Activated naive CD4-positive, alpha-beta T cell treated with anti-CD3 and anti-CD28 coated beads, Interleukin-2, amount 50 U/mL, for 72 hours (primary cell): ENCODE results near the gene DRG2. TPM values are rescaled to one million over a fixed set of nuclear protein-coding genes. Genes with fewer than 3 reads are reported as not detected.
A peak's percentile ranks its signal among the peaks of the same experiment; 100 is the strongest.

Source experiments
- ATAC-seq, 2 donors: fragments of 150-1000 bp; cut with Tn5 transposase; 2 replicates each; pipeline ENCODE4 v1.10.0; 2021; ENCODE audit warnings: mild to moderate bottlenecking in 2 of 2, moderate library complexity in 2 of 2
- DNase-seq, 2 donors: peaks; one replicate each; pipeline ENCODE4 v3.0.0; 2021 to 2022; ENCODE audit warnings: low spot score in 2 of 2
- H3K27ac Mint-ChIP-seq, 2 donors: one replicate each; pipeline ENCODE4 v1.8.0; 2022; ENCODE audit warnings: mild to moderate bottlenecking in 2 of 2, mixed read lengths in 2 of 2
- H3K36me3 Mint-ChIP-seq, 2 donors: one replicate each; pipeline ENCODE4 v1.8.0; 2022; ENCODE audit warnings: mixed read lengths in 2 of 2
- H3K9me3 Mint-ChIP-seq, 2 donors: one replicate each; pipeline ENCODE4 v1.8.0; 2022; ENCODE audit warnings: mixed read lengths in 2 of 2
- total RNA-seq, 2 donors: library from RNA; stranded (reverse); gene quantifications; one replicate each; pipeline ENCODE4 v1.2.3, GENCODE V29; 2022

The DRG2 gene
- total RNA-seq, 2 donors from 2014 or later = 41.3 to 49.2 TPM

- Mint-ChIP-seq H3K9me3 (no peaks in the 10 kb centered on the region), H3K36me3 (no peaks in the 10 kb centered on the region), H3K27ac (peak overlapping the region in 1 of 2 donors; percentile 64)
- no peak for ATAC-seq
- no peak for DNase-seq
Observed at GRCh38 chr17:18107061-18107790, 19.5 kb downstream of the DRG2 start.

DNA sequence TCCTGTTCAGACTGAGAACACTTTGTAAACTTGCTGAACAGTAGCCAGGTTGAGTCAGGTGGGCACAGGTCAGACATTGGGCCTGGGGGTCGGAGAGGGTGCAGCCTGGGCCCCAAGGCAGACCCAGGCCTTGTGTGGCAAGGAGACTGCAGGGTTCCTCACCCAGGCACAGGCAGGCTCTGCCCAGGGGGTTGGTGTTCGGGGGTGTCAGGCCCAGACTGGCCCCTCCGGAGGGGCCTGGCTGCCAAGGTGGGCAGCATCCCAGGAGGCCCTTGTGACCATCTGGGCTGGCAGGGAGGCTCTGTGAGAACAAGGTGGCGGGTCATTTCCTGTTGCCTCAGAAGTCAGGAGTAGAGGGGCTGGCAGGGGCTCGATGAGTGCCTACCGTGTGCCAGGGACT lies 20.2 kb downstream of the DRG2 start:
- ATAC-seq = no peak
- H3K9me3 Mint-ChIP-seq = no peaks in the 10 kb centered on the region
- DNase-seq = no peak
- peak overlapping the region; percentile 29 to 48 for H3K27ac Mint-ChIP-seq
- no peaks in the 10 kb centered on the region for H3K36me3 Mint-ChIP-seq

- Mint-ChIP-seq H3K9me3 (no peaks in the 10 kb centered on the region), H3K27ac (peak within 1 kb of the TSS; percentile 29 to 48), H3K36me3 (no peaks in the 10 kb centered on the region)
- DNase-seq (no peak), ATAC-seq (no peak)
Observed at GRCh38 chr17:18108401-18109312, 20.9 kb downstream of the DRG2 start, which contains the start of gene MYO15A. TSS of gene MYO15A (plus strand) at chr17:18108756. CDS start at chr17:18118801, 10,045 bp downstream.

DNA sequence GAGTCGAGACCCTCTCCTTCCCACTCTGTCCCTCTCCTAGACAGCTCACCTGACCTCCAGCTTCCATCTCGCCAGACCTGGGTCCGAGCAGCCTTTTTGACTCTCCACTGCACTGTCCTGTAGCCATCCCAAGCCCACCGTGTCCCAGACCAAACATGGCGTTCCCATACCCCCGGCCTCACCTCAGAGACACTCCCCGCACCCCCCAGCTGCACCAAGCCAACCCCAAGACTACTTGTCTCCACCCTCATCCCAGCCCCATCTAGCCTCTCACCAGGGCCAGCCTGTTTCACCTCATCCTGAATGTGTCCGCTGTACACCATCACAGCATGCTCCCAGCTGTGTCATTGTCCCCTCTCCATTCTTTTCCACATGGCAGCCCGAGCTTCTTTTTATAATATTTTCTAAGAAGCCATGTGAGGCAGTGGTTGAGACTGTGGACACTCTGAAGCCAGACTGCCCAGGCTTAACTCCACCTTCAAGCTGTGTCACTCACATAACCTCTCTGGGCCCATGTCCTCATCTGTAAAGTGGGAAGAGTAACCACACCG lies 22.3 kb downstream of the DRG2 start:
- H3K9me3 Mint-ChIP-seq = no peaks in the 10 kb centered on the region
- no peak for ATAC-seq
- no peaks in the 10 kb centered on the region for H3K36me3 Mint-ChIP-seq
- peak overlapping the region in 1 of 2 donors; percentile 16 for H3K27ac Mint-ChIP-seq
- DNase-seq = no peak

DNA sequence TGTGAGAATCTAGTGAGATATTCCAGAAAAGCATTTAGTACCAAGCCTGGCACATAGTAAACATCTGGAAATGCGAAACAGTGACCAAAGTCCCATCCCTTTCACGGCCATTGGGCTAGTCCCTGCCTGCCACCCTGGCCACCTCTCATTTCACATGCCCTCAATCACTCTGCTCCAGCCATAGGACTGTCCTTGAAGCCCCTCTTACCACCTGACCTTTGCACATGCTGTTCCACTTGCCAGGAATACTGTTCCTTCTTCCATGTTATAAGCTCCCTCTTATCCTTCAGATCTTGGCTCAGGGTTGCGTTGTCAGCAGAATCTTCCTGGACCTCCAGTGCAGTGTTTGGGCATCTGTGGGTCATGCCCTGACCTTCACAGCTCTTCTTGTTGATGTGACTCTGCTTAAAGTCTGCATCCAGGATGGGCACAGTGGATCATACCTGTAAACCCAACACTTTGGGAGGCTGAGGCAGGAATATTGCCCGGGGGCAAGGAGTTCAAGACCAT lies 22.9 kb downstream of the DRG2 start:
- DNase-seq (no peak), ATAC-seq (no peak)
- Mint-ChIP-seq H3K27ac (no peak overlapping the region), H3K36me3 (no peaks in the 10 kb centered on the region), H3K9me3 (no peaks in the 10 kb centered on the region)

DNA sequence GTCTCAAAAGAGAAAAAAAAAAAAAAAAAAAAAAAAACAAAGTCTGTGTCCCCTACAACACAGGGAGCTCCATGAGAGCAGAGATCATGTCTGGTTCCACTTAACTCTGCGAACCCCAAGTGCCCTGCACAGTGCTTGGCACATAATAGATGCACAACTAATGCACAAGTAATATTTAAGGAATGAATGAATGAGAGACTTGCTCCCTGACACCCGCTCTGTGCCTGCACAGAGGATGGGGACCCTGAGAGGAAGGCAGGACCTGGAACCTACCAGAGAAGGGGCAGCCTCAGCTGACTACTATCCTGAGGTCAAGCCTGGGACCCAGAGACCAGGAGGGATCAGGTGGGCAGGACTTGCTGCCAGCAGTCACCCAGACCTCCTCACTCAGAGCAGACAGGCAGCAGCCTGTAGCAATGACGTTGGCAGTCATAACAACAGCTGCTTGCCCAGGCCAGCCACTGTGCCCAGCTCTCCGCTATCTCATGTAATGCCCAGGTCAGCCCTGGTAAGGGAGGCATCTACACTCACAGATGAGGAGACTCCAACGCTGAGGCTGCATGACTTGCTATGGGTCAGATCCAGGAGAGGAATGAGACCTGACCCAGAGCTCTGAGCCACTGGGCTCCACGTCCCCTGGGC lies 23.7 kb downstream of the DRG2 start:
- H3K9me3 Mint-ChIP-seq = no peaks in the 10 kb centered on the region
- no peak for ATAC-seq

DNA sequence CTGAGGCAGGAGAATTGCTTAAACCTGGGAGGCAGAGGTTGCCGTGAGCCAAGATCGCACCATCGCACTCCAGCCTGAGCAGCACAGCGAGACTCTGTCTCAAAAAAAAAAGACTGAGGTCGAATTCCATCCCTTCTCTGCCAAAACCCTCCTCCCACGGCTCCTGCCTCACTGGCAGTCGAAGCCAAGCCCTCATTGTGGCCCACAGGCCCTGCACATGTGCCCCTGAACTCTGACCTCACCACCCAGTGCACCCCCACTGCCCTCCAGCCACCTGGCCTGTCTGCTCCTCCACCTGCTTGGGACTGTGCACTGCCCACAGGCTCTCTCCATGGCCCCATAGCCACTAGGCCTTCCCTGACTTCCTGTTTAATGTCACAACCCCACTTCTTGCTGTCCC lies 27.8 kb downstream of the DRG2 start:
- Mint-ChIP-seq H3K36me3 (no peaks in the 10 kb centered on the region), H3K9me3 (peaks cover 3 to 4% of the 10 kb centered on the region in 2 donors), H3K27ac (no peak overlapping the region)
- no peak for ATAC-seq
- no peak for DNase-seq

More for the DNA sequence above, 23.7 kb downstream of the DRG2 start:
- DNase-seq = no peak
- Mint-ChIP-seq H3K27ac (no peak overlapping the region), H3K36me3 (no peaks in the 10 kb centered on the region)

DNA sequence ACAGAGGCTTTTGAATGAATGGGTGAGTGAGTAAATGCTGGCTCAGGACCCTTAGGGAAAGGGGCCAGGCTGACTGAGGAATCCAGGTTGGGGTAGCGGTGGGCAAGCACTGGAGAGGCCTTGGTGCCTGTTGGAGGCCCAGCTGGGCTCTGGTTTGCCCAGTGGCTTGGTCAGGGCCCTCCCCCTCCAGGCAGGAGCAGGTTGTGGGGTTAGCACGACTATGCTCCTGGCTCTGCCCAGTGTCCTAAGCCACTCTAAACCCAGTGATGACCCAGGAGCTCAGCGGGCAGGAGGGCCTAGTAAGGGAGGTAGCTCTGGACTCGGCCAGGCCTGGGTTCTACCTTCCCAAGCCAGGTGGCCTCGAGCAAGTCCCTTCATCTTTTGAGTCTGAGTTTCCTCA lies 28.3 kb downstream of the DRG2 start:
- DNase-seq (no peak), ATAC-seq (no peak)
- no peaks in the 10 kb centered on the region for H3K36me3 Mint-ChIP-seq
- no peak overlapping the region for H3K27ac Mint-ChIP-seq
- peaks cover 3 to 4% of the 10 kb centered on the region in 2 donors for H3K9me3 Mint-ChIP-seq

DNA sequence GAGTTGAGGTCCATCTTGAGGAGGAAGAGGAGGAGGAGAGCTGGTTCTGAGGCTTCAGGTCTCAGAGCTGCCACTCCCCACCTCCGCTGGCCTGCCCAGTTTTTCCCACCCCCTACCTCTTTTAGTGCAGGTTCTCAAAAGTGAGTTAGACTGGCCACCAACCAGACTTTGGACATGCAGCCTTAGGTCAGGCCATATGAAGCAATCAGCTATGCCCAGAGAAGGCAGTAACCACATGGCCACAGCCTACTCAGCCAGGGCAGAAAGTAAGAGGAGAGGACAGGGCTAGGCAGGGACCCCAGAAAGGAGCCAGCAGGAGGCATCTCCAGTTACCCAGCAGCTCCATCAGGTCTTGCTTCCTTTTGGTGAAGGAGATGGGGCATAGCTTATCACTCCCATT lies 29.8 kb downstream of the DRG2 start:
- no peak for DNase-seq
- Mint-ChIP-seq H3K36me3 (no peaks in the 10 kb centered on the region), H3K27ac (no peak overlapping the region)

DNA sequence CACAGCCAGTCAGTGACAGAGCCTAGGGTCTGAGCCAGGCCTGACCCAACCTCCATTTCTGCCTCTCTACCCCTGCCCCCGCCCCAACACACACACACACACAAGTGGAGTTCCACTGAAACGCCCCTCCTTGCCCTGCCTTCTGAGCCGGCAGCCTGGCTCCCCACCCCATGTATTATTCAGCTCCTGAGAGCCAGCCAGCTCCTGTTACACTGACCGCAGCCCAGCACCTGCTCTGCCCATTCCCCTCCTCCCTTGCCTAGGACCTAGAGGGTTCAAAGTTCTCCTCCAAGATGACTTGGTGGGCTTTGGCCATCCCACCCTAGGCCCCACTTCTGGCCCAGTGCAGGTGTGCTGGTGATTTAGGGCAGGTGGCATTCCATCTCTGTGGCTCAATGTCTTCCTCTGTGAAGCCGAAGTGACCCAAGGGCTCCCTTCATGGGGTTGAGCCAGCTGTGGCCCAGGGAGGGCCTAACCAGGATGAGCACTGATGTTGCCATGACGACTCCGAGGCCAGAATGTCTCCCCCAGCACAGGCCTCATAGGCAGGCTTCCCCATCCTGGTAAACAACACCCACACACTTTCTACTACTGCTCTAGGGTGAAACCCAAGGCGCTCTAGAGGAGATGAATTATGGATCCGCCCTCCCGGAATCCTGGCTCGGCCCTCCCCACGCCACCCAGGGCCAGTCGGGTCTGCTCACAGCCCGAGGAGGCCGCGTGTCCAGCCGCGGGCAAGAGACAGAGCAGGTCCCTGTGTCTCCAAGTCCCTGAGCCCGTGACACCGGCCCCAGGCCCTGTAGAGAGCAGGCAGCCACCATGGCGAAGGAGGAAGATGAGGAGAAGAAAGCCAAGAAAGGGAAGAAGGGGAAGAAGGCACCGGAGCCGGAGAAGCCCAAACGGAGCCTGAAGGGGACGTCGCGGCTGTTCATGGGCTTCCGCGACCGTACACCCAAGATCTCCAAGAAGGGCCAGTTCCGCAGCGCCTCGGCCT lies 30.5 kb downstream of the DRG2 start:
- DNase-seq (no peak), ATAC-seq (no peak)
- no peak overlapping the region for H3K27ac Mint-ChIP-seq
- H3K9me3 Mint-ChIP-seq = peaks cover 3 to 4% of the 10 kb centered on the region in 2 donors
- no peaks in the 10 kb centered on the region for H3K36me3 Mint-ChIP-seq

More for the DNA sequence above, 29.8 kb downstream of the DRG2 start:
- peaks cover 3 to 4% of the 10 kb centered on the region in 2 donors for H3K9me3 Mint-ChIP-seq
- ATAC-seq = no peak

GRCh38 chr17:18119166-18119745 lies 31.5 kb downstream of the DRG2 start:
- Mint-ChIP-seq H3K36me3 (no peaks in the 10 kb centered on the region), H3K27ac (no peak overlapping the region), H3K9me3 (peaks cover 3 to 4% of the 10 kb centered on the region in 2 donors)
- DNase-seq (no peak), ATAC-seq (no peak)

GRCh38 chr17:18119938-18120337 lies 32.2 kb downstream of the DRG2 start:
- ATAC-seq (no peak), DNase-seq (no peak)
- H3K27ac Mint-ChIP-seq = no peak overlapping the region
- H3K36me3 Mint-ChIP-seq = no peaks in the 10 kb centered on the region
- H3K9me3 Mint-ChIP-seq = peaks cover 3 to 4% of the 10 kb centered on the region in 2 donors

GRCh38 chr17:18120461-18121017 lies 32.8 kb downstream of the DRG2 start:
- DNase-seq (no peak), ATAC-seq (no peak)
- H3K27ac Mint-ChIP-seq = no peak overlapping the region
- no peaks in the 10 kb centered on the region for H3K36me3 Mint-ChIP-seq
- peaks cover 3 to 4% of the 10 kb centered on the region in 2 donors for H3K9me3 Mint-ChIP-seq

- Mint-ChIP-seq H3K27ac (no peak overlapping the region), H3K36me3 (no peaks in the 10 kb centered on the region)
Observed at GRCh38 chr17:18121144-18121910, 33.6 kb downstream of the DRG2 start.

More at GRCh38 chr17:18121144-18121910, 33.6 kb downstream of the DRG2 start:
- no peak for ATAC-seq
- H3K9me3 Mint-ChIP-seq = peaks cover 3 to 4% of the 10 kb centered on the region in 2 donors
- DNase-seq = no peak
